HUDEP-2 (cell line): ENCODE data around the gene HSD17B12.

Experiments used
- DNase-seq, 76 experiments: peaks; one replicate each; lab custom pipeline; 2025; ENCODE audit not compliant: unreplicated experiment in 76 of 76; lab: John Stamatoyannopoulos, UW

Gene HSD17B12

GRCh38 chr11:43687120-43687791 lies 6.7 kb downstream of the HSD17B12 start:
- DNase-seq, result no peak

- DNase-seq, result peak in 1 of 76 experiments; percentile 15
Measured at GRCh38 chr11:43688394-43688793, 7.9 kb downstream of the HSD17B12 start.

DNA sequence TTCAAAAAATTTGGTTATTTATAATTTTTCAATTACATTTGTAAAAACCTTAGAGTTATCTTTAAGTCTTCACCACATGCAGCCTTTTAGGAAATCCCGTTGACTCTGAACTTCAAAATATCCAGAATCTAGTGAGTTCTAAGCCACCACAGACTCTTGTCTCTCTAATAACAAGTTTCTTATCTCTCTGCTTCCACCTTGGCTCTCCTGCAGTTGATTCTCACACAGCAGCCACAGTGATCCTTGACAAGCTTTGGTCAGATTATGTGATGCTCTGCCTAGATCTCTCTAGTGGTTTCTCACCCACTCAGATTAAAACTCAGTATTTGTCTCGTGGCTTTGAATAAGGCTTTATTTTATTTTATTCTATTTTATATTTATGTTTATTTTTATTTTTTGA lies 8.6 kb downstream of the HSD17B12 start:
- DNase-seq, result peak in 37 of 76 experiments; percentile 9 to 71 (median 34)

DNA sequence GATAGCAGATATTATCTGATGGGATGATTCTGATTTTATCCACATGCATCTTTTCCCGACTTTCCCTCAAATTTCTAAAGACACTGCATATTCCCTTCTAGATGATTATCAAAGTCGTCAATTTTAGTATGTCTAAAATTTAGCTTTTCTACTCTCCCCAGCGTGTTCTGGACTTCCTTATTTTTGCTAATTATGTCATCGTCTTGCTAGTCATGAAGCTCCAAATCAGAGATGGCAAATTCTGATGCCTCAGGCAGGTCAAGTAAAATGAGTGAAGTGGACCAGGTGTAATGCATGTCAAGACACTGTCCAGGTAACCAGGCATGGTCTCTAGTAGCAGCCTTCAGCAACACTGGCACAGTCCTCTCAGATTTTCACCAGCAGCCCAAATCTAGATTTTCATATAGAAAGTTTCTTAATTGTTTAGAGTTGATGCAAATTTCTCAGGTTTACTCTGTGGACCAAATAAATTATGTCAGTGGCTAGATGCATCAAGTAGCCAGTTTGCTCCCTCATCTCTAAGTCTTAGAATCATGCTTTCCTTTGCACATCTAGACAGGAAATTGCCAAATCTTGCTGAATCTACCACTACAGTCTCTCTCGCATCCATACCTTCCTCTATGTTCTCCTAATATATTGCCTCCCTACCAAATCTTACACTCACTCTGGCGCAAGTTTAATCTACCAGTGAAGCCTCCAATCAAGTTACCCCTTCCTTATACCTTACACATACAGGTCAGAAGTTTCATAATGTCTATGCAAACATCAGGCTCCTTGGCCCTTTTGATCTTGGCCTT lies 10.6 kb downstream of the HSD17B12 start:
- DNase-seq, result no peak

GRCh38 chr11:43691806-43692205 lies 11.3 kb downstream of the HSD17B12 start:
- no peak for DNase-seq

GRCh38 chr11:43693069-43693468 lies 12.5 kb downstream of the HSD17B12 start:
- no peak for DNase-seq

- DNase-seq, result peak in 35 of 76 experiments; percentile 4 to 79 (median 55)
Measured at GRCh38 chr11:43693731-43694130, 13.2 kb downstream of the HSD17B12 start.

GRCh38 chr11:43694477-43694876 lies 13.9 kb downstream of the HSD17B12 start:
- no peak for DNase-seq

DNA sequence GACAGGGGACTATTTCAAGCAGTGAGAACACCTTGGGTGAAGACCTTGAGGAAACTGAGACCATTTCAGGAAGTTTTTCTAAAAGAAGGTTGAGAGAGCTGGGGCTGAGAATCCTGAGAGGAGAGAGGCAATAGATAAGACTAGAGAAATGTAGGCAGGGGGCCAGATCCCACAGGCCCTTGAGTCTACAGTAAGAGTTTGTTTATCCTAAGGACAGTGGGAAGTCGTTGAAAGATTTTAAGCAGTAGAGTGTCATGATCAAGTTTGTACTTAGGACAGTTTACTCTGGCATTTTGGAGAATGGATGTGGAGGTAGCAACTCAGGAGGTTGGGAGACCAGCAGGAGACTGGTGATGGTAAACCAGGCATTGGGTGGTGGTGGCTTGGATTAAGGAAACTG lies 17.1 kb downstream of the HSD17B12 start:
- DNase-seq, result peak in 11 of 76 experiments; percentile 3 to 33 (median 12)

GRCh38 chr11:43699870-43700269 lies 19.3 kb downstream of the HSD17B12 start:
- DNase-seq, result peak in 38 of 76 experiments; percentile 12 to 70 (median 42)

GRCh38 chr11:43706631-43707030 lies 26.1 kb downstream of the HSD17B12 start:
- no peak for DNase-seq

DNA sequence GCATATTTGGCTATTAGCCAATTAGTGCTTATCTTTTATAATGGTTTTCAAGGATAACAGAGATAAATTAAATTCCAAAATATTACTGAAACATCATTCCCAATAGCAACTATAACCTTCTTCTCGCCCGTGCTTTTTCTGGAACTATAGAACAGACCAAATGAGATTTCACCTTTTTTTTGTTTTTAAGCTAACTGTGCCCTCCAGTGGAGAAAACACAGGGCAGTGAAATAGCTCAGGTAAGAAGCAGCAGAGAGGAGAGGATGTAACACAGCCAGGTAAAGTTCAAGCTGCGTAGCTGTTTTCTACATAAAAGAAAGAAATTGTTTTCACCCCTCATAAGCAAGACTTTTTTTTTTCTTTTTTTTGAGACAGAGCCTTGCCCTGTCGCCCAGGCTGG lies 28.2 kb downstream of the HSD17B12 start:
- peak in 3 of 76 experiments; percentile 7 to 8 (median 8) for DNase-seq

DNA sequence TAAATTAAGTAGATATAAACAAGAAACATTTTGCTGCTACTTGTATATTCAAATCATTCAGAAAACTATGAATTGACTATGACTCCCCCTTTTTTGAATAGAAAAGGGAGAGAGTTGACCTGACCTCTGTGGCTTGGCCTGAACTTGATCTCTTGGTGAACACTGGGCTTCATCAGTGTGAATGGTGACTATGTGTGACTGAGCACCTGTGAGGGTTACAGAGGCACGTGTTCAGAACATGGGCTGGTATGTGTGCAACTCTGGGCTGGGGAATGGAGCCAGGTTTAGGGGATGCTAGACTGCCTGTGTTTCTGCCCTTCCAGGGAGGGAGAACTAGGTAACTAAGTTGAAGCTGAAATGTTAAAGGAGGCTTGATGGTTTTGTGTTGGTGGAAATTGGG lies 29.2 kb downstream of the HSD17B12 start:
- no peak for DNase-seq

- no peak for DNase-seq
Measured at GRCh38 chr11:43712676-43713075, 32.1 kb downstream of the HSD17B12 start.

DNA sequence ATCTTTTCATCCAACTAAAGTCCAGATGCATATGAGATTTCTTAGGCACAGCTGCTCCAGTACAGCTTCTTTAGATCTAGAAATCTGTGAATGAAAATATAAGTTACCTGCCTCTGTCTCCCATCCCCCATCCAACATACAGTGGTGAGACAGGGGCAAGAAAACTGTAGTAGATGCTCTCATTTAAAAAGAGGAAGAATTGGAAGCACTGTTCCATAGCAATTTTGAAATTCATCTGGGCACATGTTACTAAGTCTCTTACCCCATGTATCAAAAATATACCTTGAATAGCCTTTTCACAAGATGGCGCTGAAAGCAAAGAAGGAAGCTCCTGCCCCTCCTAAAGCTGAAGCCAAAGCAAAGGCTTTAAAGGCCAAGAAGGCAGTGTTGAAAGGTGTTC lies 37.8 kb downstream of the HSD17B12 start:
- no peak for DNase-seq

GRCh38 chr11:43723617-43724016 lies 43.1 kb downstream of the HSD17B12 start:
- DNase-seq, result no peak

DNA sequence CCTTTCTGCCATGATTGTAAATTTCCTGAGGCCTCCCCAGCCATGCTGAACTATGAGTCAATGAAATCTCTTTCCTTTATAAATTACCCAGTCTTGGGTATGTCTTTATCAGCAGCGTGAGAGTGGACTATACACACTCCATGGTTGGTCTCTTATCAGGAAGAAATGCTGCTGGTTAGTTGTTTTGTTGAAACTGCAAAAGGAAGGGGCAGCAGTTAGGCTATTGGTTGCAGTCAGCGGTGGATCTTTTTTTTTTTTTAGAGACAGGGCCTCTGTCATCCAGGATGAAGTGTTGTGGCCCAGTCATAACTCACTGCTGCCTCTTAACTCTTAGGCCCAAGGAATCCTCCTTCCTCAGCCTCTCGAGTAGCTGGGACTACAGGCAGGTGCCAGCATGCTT lies 51.7 kb downstream of the HSD17B12 start:
- peak in 3 of 76 experiments; percentile 8 to 31 (median 21) for DNase-seq

DNA sequence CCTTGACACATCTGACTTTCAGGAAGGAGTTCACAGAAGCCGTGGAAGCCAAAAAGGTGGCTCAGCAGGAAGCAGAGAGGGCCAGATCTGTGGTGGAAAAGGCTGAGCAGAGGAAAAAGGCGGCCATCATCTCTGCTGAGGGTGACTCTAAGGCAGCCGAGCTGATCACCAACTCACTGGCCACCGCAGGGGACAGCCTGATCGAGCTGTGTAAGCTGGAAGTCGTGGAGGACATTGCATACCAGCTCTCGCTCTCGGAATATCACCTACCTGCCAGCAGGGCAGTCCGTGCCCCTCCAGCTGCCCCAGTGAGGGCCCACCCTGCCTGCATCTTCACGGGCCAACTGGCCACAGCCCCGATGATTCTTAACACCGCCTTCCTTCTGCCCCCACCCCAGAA lies 53.7 kb downstream of the HSD17B12 start:
- DNase-seq, result no peak

GRCh38 chr11:43735115-43735514 lies 54.6 kb downstream of the HSD17B12 start:
- no peak for DNase-seq

DNA sequence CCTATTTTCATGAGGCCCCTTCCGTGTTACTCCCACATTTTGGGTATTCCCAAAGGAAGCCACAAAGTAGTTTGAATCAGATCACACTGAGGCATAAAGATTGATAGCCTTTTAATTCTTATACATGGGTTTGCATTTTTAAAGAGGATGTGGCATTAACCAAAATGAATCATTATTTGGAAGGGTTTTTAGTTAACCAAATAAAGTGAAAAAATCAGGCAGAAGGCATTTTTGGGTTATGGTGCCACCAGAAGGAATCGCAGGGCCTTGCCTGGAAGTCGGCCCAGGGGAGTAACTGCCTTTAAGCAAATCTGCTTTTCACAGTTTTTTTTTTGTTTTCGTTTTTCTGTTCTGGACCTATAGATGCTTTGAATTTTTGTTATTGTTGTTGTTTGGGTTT lies 55.4 kb downstream of the HSD17B12 start:
- DNase-seq, result no peak

- DNase-seq, result no peak
Measured at GRCh38 chr11:43736502-43737200, 56.1 kb downstream of the HSD17B12 start.
